Measurements from ENCODE around the gene CDS1. TPM values are rescaled to one million over a fixed set of nuclear protein-coding genes. Genes with fewer than 3 reads are reported as not detected.

Gene CDS1
- total RNA-seq, 6 experiments from 2014 or later = 0.06 to 0.23 (median 0.08) TPM

GRCh38 chr4:84563002-84563401 is 19.9 kb upstream of the CDS1 start:
- Mint-ChIP-seq H3K27me3 (ENCODE audit: insufficient read depth) (peaks cover 8% of the 10 kb centered on the region), H3K36me3 (ENCODE audit: low read depth) (no peaks in the 10 kb centered on the region), H3K4me3 (no peak overlapping the region), H3K4me1 (ENCODE audit: low read depth) (peaks cover 6% of the 10 kb centered on the region; the same call in 1 of the 2 replicates), H3K9me3 (no peaks in the 10 kb centered on the region), H3K27ac (no peak overlapping the region)
- DNase-seq = no peak
- TF ChIP-seq CTCF (IDR thresholded peaks at IDR 0.05) = no peak

- peaks cover 12% of the 10 kb centered on the region for H3K27me3 Mint-ChIP-seq (ENCODE audit: insufficient read depth)
Measured at GRCh38 chr4:84565951-84566350, 17.0 kb upstream of the CDS1 start.

GRCh38 chr4:84568496-84568895 is 14.4 kb upstream of the CDS1 start:
- DNase-seq = no peak

More at GRCh38 chr4:84565951-84566350, 17.0 kb upstream of the CDS1 start:
- no peak for TF ChIP-seq CTCF (IDR thresholded peaks at IDR 0.05)
- H3K4me3 Mint-ChIP-seq = no peak overlapping the region
- H3K9me3 Mint-ChIP-seq = no peaks in the 10 kb centered on the region
- no peak overlapping the region for H3K27ac Mint-ChIP-seq
- no peak for DNase-seq
- no peaks in the 10 kb centered on the region for H3K36me3 Mint-ChIP-seq (ENCODE audit: low read depth)
- peaks cover 6% of the 10 kb centered on the region; the same call in 1 of the 2 replicates for H3K4me1 Mint-ChIP-seq (ENCODE audit: low read depth)

DNA sequence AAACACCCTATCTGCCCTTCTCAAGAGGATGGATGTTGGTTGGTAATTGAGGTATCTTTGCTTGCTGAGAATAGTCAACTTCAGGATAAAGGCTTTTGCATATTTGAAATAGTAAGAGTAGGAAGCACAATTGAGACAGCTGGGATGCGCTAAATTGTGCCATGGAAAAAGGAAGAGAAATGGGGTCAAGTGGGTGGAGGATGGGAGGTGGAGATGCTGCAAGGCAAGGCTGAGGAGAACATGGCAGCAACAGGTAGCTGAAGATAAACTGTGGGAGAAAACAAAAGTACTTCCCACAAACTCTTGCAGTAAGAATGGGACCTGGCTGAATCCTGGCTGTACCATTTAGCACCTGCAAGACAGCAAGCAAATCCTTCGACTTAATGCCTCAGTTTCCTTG is 13.9 kb upstream of the CDS1 start:
- TF ChIP-seq CTCF (IDR thresholded peaks at IDR 0.05) = no peak
- Mint-ChIP-seq H3K27ac (no peak overlapping the region), H3K36me3 (ENCODE audit: low read depth) (no peaks in the 10 kb centered on the region), H3K4me1 (ENCODE audit: low read depth) (peaks cover 7% of the 10 kb centered on the region), H3K4me3 (no peak overlapping the region), H3K27me3 (ENCODE audit: insufficient read depth) (peaks cover 14% of the 10 kb centered on the region; the same call in 1 of the 2 replicates), H3K9me3 (no peaks in the 10 kb centered on the region)
- DNase-seq = no peak

More at GRCh38 chr4:84568496-84568895, 14.4 kb upstream of the CDS1 start:
- Mint-ChIP-seq H3K27me3 (ENCODE audit: insufficient read depth) (peaks cover 14% of the 10 kb centered on the region; the same call in 1 of the 2 replicates), H3K4me1 (ENCODE audit: low read depth) (peaks cover 4% of the 10 kb centered on the region), H3K27ac (no peak overlapping the region), H3K9me3 (no peaks in the 10 kb centered on the region), H3K36me3 (ENCODE audit: low read depth) (no peaks in the 10 kb centered on the region), H3K4me3 (no peak overlapping the region)
- no peak for TF ChIP-seq CTCF (IDR thresholded peaks at IDR 0.05)

GRCh38 chr4:84573385-84574068 is 9.4 kb upstream of the CDS1 start:
- DNase-seq = no peak
- Mint-ChIP-seq H3K4me1 (ENCODE audit: low read depth) (peaks cover 13% of the 10 kb centered on the region), H3K9me3 (no peaks in the 10 kb centered on the region), H3K27me3 (ENCODE audit: insufficient read depth) (peaks cover 8% of the 10 kb centered on the region; the same call in 1 of the 2 replicates), H3K36me3 (ENCODE audit: low read depth) (no peaks in the 10 kb centered on the region), H3K27ac (no peak overlapping the region), H3K4me3 (no peak overlapping the region)
- TF ChIP-seq CTCF (IDR thresholded peaks at IDR 0.05) = no peak

Data from HFFc6 (cell line).